ENCODE measurements around the gene TWIST1.

TWIST1 gene

DNA sequence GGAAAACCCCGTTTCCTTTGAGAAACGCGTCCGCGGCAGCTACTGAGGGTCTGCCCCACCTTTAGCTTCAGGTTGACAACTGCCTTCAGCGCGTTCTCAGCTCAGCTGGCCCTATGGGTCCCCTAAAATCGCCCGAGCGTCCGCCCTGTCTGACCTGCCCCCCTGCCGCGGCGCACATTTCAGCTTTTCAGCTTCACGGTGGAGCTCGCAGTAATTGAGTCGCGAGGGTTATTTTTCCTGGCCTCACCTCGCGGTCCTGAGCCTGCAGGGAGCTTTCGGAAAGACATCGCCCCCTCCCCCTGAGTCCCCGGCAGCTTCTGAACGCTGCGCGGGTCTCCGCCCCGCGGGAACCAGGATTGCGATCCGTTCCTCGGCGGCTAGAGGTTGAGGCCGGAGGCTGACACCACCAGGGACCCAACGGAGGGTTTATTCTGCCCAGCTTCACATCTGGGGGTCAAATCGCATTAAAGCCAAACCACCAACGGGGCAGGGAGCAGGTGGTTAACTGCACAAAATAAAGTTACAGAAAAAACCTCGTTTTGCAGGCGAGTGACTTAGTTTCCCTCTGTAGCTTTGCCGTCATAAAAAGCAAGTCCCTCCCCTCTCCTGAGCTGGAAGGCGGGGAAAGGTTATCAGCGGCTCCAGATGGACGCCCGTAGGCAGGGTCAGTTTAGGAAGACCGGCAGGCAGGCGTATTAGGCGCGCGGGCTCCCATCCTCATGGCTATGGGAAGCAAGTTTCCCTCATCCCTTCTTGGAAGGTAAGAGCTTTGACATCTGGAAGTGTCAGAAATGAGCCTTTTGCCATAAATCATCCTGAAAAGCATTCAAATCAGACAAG, 11.0 kb downstream of the TWIST1 start:
- peaks cover 6% of the 10 kb centered on the region for H3K9me3 Mint-ChIP-seq
- peaks cover 64% of the 10 kb centered on the region for H3K27me3 Mint-ChIP-seq
- no peak overlapping the region for H3K4me3 Mint-ChIP-seq
- H3K27ac Mint-ChIP-seq, result no peak overlapping the region
- no peaks in the 10 kb centered on the region for H3K36me3 Mint-ChIP-seq
- no peaks in the 10 kb centered on the region for H3K4me1 Mint-ChIP-seq

GRCh38 chr7:19105546-19105945, 11.9 kb downstream of the TWIST1 start:
- H3K27me3 Mint-ChIP-seq, result peaks cover 57% of the 10 kb centered on the region

GRCh38 chr7:19104811-19105210, 12.6 kb downstream of the TWIST1 start:
- H3K9me3 Mint-ChIP-seq, result peaks cover 6% of the 10 kb centered on the region
- peaks cover 55% of the 10 kb centered on the region for H3K27me3 Mint-ChIP-seq
- H3K36me3 Mint-ChIP-seq, result no peaks in the 10 kb centered on the region
- H3K4me1 Mint-ChIP-seq, result no peaks in the 10 kb centered on the region
- H3K27ac Mint-ChIP-seq, result no peak overlapping the region
- H3K4me3 Mint-ChIP-seq, result no peak overlapping the region

More at GRCh38 chr7:19105546-19105945, 11.9 kb downstream of the TWIST1 start:
- Mint-ChIP-seq H3K4me1 (no peaks in the 10 kb centered on the region), H3K27ac (no peak overlapping the region), H3K4me3 (no peak overlapping the region), H3K9me3 (peaks cover 6% of the 10 kb centered on the region), H3K36me3 (no peaks in the 10 kb centered on the region)

DNA sequence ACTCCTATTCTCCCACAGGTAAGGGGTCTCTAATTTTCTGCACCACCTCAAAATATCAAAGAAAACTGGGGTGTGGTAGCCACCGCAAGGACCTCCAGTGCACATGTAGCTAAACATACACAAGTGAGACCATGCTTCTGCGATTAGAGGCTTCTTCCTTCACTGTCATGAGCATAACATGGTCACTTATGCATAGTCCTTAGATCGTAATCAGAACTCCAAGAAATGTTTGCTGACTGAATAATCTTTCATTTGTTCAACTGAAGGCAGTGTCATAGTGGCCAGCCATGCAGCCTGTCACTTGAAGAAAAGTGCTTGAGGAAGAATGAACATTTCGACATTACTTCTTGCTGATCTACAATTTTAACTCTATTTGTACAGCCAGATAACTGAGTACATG, 14.6 kb downstream of the TWIST1 start:
- H3K4me3 Mint-ChIP-seq, result no peak overlapping the region
- H3K27ac Mint-ChIP-seq, result no peak overlapping the region
- no peaks in the 10 kb centered on the region for H3K36me3 Mint-ChIP-seq
- H3K9me3 Mint-ChIP-seq, result peaks cover 6% of the 10 kb centered on the region
- no peaks in the 10 kb centered on the region for H3K4me1 Mint-ChIP-seq
- H3K27me3 Mint-ChIP-seq, result peaks cover 37% of the 10 kb centered on the region

- Mint-ChIP-seq H3K36me3 (no peaks in the 10 kb centered on the region), H3K4me3 (no peak overlapping the region), H3K9me3 (peaks cover 6% of the 10 kb centered on the region), H3K27me3 (peaks cover 31% of the 10 kb centered on the region), H3K27ac (no peak overlapping the region), H3K4me1 (no peaks in the 10 kb centered on the region)
Observed at GRCh38 chr7:19101909-19102308, 15.5 kb downstream of the TWIST1 start.

DNA sequence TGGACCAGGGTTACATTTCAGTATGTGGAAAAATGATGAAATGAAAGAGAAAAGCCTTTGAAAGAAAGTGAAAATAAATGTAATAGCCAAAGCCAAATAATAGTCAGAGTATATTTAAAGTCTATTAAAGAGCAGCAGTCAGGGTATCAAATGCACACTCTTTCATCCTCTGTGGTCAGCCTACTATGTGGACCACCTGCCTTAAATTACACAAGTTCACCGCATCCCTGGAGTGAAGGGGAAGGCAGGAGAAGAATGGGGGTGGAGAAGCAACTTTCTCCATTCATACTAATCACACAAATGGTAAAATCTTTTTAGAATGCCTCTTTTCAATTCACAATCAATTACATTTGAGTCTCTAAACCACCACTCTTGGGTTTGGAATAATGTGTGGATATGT, 16.0 kb downstream of the TWIST1 start:
- no peaks in the 10 kb centered on the region for H3K4me1 Mint-ChIP-seq
- H3K27me3 Mint-ChIP-seq, result peaks cover 31% of the 10 kb centered on the region
- H3K4me3 Mint-ChIP-seq, result no peak overlapping the region
- no peak overlapping the region for H3K27ac Mint-ChIP-seq
- peaks cover 6% of the 10 kb centered on the region for H3K9me3 Mint-ChIP-seq
- no peaks in the 10 kb centered on the region for H3K36me3 Mint-ChIP-seq

DNA sequence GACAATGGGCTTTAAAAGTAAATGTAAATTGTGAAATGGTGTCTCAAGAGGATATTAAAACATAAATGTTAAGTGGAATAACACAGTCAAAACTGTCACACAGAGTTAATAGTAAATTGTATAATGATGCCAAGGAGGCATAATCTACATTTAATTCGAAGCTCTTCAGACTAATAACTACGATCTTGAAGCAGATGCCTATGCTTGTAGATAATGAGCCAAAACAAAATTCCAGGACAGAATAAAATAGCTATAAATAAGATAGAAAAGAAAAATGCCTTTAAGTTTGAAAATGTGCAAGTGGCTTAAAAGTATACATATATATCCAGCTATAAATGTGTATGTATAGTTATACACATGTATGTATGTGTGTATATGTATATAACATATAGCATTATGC, 17.5 kb downstream of the TWIST1 start:
- Mint-ChIP-seq H3K9me3 (peaks cover 6% of the 10 kb centered on the region), H3K27ac (no peak overlapping the region), H3K4me3 (no peak overlapping the region), H3K4me1 (no peaks in the 10 kb centered on the region), H3K27me3 (peaks cover 18% of the 10 kb centered on the region), H3K36me3 (no peaks in the 10 kb centered on the region)

GRCh38 chr7:19099194-19099593, 18.2 kb downstream of the TWIST1 start:
- Mint-ChIP-seq H3K4me1 (no peaks in the 10 kb centered on the region), H3K27me3 (peaks cover 15% of the 10 kb centered on the region)

GRCh38 chr7:19098510-19098909, 18.9 kb downstream of the TWIST1 start:
- Mint-ChIP-seq H3K36me3 (no peaks in the 10 kb centered on the region), H3K27me3 (peaks cover 14% of the 10 kb centered on the region), H3K4me3 (no peak overlapping the region), H3K27ac (no peak overlapping the region), H3K9me3 (peaks cover 6% of the 10 kb centered on the region), H3K4me1 (no peaks in the 10 kb centered on the region)

More at GRCh38 chr7:19099194-19099593, 18.2 kb downstream of the TWIST1 start:
- Mint-ChIP-seq H3K4me3 (no peak overlapping the region), H3K27ac (no peak overlapping the region), H3K9me3 (peaks cover 6% of the 10 kb centered on the region), H3K36me3 (no peaks in the 10 kb centered on the region)

- no peak overlapping the region for H3K4me3 Mint-ChIP-seq
- H3K27ac Mint-ChIP-seq, result no peak overlapping the region
- no peaks in the 10 kb centered on the region for H3K36me3 Mint-ChIP-seq
Observed at GRCh38 chr7:19097165-19098055, 20.0 kb downstream of the TWIST1 start.

GRCh38 chr7:19095353-19095860, 22.0 kb downstream of the TWIST1 start:
- H3K4me3 Mint-ChIP-seq, result no peak overlapping the region
- no peaks in the 10 kb centered on the region for H3K9me3 Mint-ChIP-seq
- peaks cover 2% of the 10 kb centered on the region for H3K27me3 Mint-ChIP-seq
- H3K36me3 Mint-ChIP-seq, result no peaks in the 10 kb centered on the region
- no peak overlapping the region for H3K27ac Mint-ChIP-seq
- no peaks in the 10 kb centered on the region for H3K4me1 Mint-ChIP-seq

More at GRCh38 chr7:19097165-19098055, 20.0 kb downstream of the TWIST1 start:
- Mint-ChIP-seq H3K4me1 (no peaks in the 10 kb centered on the region), H3K9me3 (no peaks in the 10 kb centered on the region), H3K27me3 (peaks cover 5% of the 10 kb centered on the region)

GRCh38 chr7:19094598-19095352, 22.7 kb downstream of the TWIST1 start:
- Mint-ChIP-seq H3K4me3 (no peak overlapping the region), H3K27ac (no peak overlapping the region), H3K27me3 (no peaks in the 10 kb centered on the region), H3K9me3 (no peaks in the 10 kb centered on the region), H3K4me1 (no peaks in the 10 kb centered on the region), H3K36me3 (no peaks in the 10 kb centered on the region)

DNA sequence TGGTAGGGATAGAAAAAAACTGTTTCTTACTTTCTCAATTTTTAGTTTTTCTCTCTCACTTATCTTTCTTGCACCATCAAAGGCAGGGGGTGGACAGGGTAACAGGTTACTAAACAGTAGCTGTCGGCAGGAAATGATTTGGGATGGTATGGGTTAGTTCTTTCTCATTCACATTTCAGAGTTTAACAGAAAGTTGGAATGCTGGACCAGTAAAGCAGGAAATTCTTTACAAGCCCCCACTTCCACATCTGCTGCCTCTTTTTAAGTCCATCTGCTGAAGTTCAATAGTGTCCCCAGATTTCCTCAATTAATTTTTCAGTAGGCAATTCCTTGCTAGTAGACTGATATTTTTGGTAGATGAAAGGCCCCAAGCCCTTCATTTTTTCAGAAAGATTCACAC, 23.3 kb downstream of the TWIST1 start:
- Mint-ChIP-seq H3K27ac (no peak overlapping the region), H3K9me3 (no peaks in the 10 kb centered on the region), H3K36me3 (no peaks in the 10 kb centered on the region), H3K4me1 (no peaks in the 10 kb centered on the region), H3K27me3 (no peaks in the 10 kb centered on the region), H3K4me3 (no peak overlapping the region)

DNA sequence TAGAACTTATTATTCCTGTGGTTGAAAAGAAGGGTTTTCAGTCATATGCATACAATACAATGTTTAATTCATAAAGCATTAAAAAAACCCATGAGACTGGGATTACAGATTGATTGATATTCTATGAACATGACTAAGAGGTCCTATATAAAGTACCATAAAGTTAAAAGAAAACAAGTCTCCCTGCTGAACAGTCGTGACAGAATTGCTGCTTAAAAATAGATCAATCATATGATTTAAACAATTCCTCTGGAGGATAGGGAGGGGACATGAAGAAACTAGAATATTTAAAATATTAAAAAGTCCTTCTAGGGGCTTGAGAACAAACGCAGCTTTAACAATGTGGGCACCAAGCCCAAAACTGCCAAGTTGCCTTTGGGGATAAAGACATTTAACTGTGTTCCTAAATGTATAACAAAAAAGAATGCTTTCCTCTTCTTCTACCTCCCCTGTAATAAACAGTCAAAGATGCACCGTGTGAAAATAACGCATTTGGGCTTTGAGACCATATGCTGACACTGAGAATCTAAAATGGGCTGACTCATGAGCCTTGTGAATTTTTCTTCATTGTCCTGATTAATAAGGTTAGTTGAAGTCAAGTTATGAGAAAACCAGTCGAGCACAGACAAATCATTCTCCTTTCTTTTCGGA, 25.8 kb downstream of the TWIST1 start:
- no peak overlapping the region for H3K4me3 Mint-ChIP-seq
- H3K4me1 Mint-ChIP-seq, result no peaks in the 10 kb centered on the region
- no peaks in the 10 kb centered on the region for H3K36me3 Mint-ChIP-seq
- no peaks in the 10 kb centered on the region for H3K9me3 Mint-ChIP-seq
- no peaks in the 10 kb centered on the region for H3K27me3 Mint-ChIP-seq
- H3K27ac Mint-ChIP-seq, result no peak overlapping the region

- no peak overlapping the region for H3K27ac Mint-ChIP-seq
- no peaks in the 10 kb centered on the region for H3K27me3 Mint-ChIP-seq
- no peaks in the 10 kb centered on the region for H3K4me1 Mint-ChIP-seq
- no peaks in the 10 kb centered on the region for H3K36me3 Mint-ChIP-seq
- H3K9me3 Mint-ChIP-seq, result no peaks in the 10 kb centered on the region
- H3K4me3 Mint-ChIP-seq, result no peak overlapping the region
Observed at GRCh38 chr7:19090526-19090925, 26.9 kb downstream of the TWIST1 start.
